ENCODE results near the gene SUPT20H.

- no peak for TF ChIP-seq CREB1 (IDR thresholded peaks at IDR 0.05)
- no peak for TF ChIP-seq CREB1 (CRISPR knock-in tag; IDR thresholded peaks at IDR 0.05)
- no peak for TF ChIP-seq SP1 (IDR thresholded peaks at IDR 0.05)
- no peak for TF ChIP-seq SP1 (CRISPR knock-in tag; IDR thresholded peaks at IDR 0.05)
- no peak for TF ChIP-seq MYC (CRISPR knock-in tag; IDR thresholded peaks at IDR 0.05; ENCODE audit: borderline replicate concordance)
- no peak for TF ChIP-seq ZNF605 (CRISPR knock-in tag; IDR thresholded peaks at IDR 0.05)
- TF ChIP-seq TAF1 (CRISPR knock-in tag; IDR thresholded peaks at IDR 0.05) = no peak
- no peak for TF ChIP-seq CENPBD1 (CRISPR knock-in tag; IDR thresholded peaks at IDR 0.05; ENCODE audit: borderline replicate concordance, low read depth)
- no peak for TF ChIP-seq ZNF142 (CRISPR knock-in tag; IDR thresholded peaks at IDR 0.05)
- no peak for TF ChIP-seq PAX8 (CRISPR knock-in tag; IDR thresholded peaks at IDR 0.05; ENCODE audit: borderline replicate concordance)
- no peak for TF ChIP-seq ZNF280D (CRISPR knock-in tag; IDR thresholded peaks at IDR 0.05)
- no peak for TF ChIP-seq EZH2 (conservative IDR thresholded peaks at IDR 0.05; ENCODE audit: low read depth, low read length)
- TF ChIP-seq CTCF (CRISPR knock-in tag; IDR thresholded peaks at IDR 0.05) = no peak
- TF ChIP-seq REST (IDR thresholded peaks at IDR 0.05; ENCODE audit: borderline replicate concordance in 1 of 2, low read depth in 1 of 2, low read length in 2 of 2) = no peak
These were observed 12.5 kb downstream of the SUPT20H start for GRCh38 chr13:37047032-37047431.
